ENCODE measurements around the gene AKR1B1. TPM values are rescaled to one million over a fixed set of nuclear protein-coding genes. Genes with fewer than 3 reads are reported as not detected.
A peak's percentile ranks its signal among the peaks of the same experiment; 100 is the strongest.

Gene AKR1B1
- total and polyA plus RNA-seq, 9 of the 15 experiments (the other 6 are each of a cell fraction or from before 2014, with no cell fraction given), result 2.0 to 10.6 (median 6.2) TPM

- no peak for TF ChIP-seq NR4A1 (CRISPR knock-in tag; IDR thresholded peaks at IDR 0.05)
- TF ChIP-seq NR4A1 (tag; IDR thresholded peaks at IDR 0.05), result no peak
- TF ChIP-seq RCOR1 (IDR thresholded peaks at IDR 0.05; ENCODE audit: borderline replicate concordance in 1 of 2, low read depth in 2 of 2, low read length in 2 of 2), result no peak
- no peak for TF ChIP-seq ETS1 (conservative IDR thresholded peaks at IDR 0.05; ENCODE audit: control insufficient read depth, low read depth, low read length)
- TF ChIP-seq, protein P1, sequence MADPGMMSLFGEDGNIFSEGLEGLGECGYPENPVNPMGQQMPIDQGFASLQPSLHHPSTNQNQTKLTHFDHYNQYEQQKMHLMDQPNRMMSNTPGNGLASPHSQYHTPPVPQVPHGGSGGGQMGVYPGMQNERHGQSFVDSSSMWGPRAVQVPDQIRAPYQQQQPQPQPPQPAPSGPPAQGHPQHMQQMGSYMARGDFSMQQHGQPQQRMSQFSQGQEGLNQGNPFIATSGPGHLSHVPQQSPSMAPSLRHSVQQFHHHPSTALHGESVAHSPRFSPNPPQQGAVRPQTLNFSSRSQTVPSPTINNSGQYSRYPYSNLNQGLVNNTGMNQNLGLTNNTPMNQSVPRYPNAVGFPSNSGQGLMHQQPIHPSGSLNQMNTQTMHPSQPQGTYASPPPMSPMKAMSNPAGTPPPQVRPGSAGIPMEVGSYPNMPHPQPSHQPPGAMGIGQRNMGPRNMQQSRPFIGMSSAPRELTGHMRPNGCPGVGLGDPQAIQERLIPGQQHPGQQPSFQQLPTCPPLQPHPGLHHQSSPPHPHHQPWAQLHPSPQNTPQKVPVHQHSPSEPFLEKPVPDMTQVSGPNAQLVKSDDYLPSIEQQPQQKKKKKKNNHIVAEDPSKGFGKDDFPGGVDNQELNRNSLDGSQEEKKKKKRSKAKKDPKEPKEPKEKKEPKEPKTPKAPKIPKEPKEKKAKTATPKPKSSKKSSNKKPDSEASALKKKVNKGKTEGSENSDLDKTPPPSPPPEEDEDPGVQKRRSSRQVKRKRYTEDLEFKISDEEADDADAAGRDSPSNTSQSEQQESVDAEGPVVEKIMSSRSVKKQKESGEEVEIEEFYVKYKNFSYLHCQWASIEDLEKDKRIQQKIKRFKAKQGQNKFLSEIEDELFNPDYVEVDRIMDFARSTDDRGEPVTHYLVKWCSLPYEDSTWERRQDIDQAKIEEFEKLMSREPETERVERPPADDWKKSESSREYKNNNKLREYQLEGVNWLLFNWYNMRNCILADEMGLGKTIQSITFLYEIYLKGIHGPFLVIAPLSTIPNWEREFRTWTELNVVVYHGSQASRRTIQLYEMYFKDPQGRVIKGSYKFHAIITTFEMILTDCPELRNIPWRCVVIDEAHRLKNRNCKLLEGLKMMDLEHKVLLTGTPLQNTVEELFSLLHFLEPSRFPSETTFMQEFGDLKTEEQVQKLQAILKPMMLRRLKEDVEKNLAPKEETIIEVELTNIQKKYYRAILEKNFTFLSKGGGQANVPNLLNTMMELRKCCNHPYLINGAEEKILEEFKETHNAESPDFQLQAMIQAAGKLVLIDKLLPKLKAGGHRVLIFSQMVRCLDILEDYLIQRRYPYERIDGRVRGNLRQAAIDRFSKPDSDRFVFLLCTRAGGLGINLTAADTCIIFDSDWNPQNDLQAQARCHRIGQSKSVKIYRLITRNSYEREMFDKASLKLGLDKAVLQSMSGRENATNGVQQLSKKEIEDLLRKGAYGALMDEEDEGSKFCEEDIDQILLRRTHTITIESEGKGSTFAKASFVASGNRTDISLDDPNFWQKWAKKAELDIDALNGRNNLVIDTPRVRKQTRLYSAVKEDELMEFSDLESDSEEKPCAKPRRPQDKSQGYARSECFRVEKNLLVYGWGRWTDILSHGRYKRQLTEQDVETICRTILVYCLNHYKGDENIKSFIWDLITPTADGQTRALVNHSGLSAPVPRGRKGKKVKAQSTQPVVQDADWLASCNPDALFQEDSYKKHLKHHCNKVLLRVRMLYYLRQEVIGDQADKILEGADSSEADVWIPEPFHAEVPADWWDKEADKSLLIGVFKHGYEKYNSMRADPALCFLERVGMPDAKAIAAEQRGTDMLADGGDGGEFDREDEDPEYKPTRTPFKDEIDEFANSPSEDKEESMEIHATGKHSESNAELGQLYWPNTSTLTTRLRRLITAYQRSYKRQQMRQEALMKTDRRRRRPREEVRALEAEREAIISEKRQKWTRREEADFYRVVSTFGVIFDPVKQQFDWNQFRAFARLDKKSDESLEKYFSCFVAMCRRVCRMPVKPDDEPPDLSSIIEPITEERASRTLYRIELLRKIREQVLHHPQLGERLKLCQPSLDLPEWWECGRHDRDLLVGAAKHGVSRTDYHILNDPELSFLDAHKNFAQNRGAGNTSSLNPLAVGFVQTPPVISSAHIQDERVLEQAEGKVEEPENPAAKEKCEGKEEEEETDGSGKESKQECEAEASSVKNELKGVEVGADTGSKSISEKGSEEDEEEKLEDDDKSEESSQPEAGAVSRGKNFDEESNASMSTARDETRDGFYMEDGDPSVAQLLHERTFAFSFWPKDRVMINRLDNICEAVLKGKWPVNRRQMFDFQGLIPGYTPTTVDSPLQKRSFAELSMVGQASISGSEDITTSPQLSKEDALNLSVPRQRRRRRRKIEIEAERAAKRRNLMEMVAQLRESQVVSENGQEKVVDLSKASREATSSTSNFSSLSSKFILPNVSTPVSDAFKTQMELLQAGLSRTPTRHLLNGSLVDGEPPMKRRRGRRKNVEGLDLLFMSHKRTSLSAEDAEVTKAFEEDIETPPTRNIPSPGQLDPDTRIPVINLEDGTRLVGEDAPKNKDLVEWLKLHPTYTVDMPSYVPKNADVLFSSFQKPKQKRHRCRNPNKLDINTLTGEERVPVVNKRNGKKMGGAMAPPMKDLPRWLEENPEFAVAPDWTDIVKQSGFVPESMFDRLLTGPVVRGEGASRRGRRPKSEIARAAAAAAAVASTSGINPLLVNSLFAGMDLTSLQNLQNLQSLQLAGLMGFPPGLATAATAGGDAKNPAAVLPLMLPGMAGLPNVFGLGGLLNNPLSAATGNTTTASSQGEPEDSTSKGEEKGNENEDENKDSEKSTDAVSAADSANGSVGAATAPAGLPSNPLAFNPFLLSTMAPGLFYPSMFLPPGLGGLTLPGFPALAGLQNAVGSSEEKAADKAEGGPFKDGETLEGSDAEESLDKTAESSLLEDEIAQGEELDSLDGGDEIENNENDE (IDR thresholded peaks at IDR 0.05; ENCODE audit: low read depth, low read length), result no peak
- TF ChIP-seq GTF2A2 (tag; IDR thresholded peaks at IDR 0.05), result no peak
- TF ChIP-seq NFIX (CRISPR knock-in tag; IDR thresholded peaks at IDR 0.05; ENCODE audit: low read depth), result no peak
- peak; percentile 68 for TF ChIP-seq CEBPB (tag; IDR thresholded peaks at IDR 0.05)
- TF ChIP-seq ZBTB26 (CRISPR knock-in tag; IDR thresholded peaks at IDR 0.05), result no peak
- no peak for TF ChIP-seq ZNF561 (CRISPR knock-in tag; conservative IDR thresholded peaks at IDR 0.05)
- no peak for TF ChIP-seq HDAC1 (IDR thresholded peaks at IDR 0.05)
- TF ChIP-seq RAD51 (IDR thresholded peaks at IDR 0.05; ENCODE audit: borderline replicate concordance, low read depth), result no peak
Measured at GRCh38 chr7:134435161-134435920, 23.6 kb downstream of the AKR1B1 start (continued).
